ENCODE results near the gene INTS7.
"Not testable (repeated sequence)": the region's sequence is repeated elsewhere in the genome, so short reads cannot be mapped to it uniquely, and the experiment has no call there.

INTS7 gene

DNA sequence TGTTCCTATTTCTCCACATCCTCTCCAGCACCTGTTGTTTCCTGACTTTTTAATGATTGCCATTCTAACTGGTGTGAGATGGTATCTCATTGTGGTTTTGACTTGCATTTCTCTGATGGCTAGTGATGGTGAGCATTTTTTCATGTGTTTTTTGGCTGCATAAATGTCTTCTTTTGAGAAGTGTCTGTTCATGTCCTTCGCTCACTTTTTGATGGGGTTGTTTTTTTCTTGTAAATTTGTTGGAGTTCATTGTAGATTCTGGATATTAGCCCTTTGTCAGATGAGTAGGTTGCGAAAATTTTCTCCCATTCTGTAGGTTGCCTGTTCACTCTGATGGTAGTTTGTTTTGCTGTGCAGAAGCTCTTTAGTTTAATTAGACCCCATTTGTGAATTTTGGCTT lies 81.3 kb downstream of the INTS7 start:
- not testable (repeated sequence) for H3K4me1 ChIP-seq (ENCODE audit: control insufficient read depth, insufficient read depth, low read length, poor library complexity, severe bottlenecking); DNase-seq; H3K9me3 ChIP-seq (ENCODE audit: control insufficient read depth, low read length); H3K36me3 ChIP-seq (ENCODE audit: control insufficient read depth, insufficient read depth, low read length); H3K27me3 ChIP-seq (replicated peaks; ENCODE audit: control insufficient read depth, insufficient read depth, low read length, poor library complexity, severe bottlenecking); H3K27ac ChIP-seq (ENCODE audit: insufficient read depth, low read length, poor library complexity, severe bottlenecking); H3K4me3 ChIP-seq (ENCODE audit: insufficient read depth, low read depth, low read length, poor library complexity, severe bottlenecking)

DNA sequence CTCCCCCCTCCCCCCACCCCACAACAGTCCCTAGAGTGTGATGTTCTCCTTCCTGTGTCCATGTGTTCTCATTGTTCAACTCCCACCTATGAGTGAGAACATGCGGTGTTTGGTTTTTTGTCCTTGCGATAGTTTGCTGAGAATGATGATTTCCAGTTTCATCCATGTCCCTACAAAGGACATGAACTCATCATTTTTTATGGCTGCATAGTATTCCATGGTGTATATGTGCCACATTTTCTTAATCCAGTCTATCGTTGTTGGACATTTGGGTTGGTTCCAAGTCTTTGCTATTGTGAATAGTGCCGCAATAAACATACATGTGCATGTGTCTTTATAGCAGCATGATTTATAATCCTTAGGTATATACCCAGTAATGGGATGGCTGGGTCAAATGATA lies 81.8 kb downstream of the INTS7 start:
- not testable (repeated sequence) for H3K4me1 ChIP-seq (ENCODE audit: control insufficient read depth, insufficient read depth, low read length, poor library complexity, severe bottlenecking); H3K9me3 ChIP-seq (ENCODE audit: control insufficient read depth, low read length); H3K27me3 ChIP-seq (replicated peaks; ENCODE audit: control insufficient read depth, insufficient read depth, low read length, poor library complexity, severe bottlenecking); H3K27ac ChIP-seq (ENCODE audit: insufficient read depth, low read length, poor library complexity, severe bottlenecking); DNase-seq; H3K36me3 ChIP-seq (ENCODE audit: control insufficient read depth, insufficient read depth, low read length); H3K4me3 ChIP-seq (ENCODE audit: insufficient read depth, low read depth, low read length, poor library complexity, severe bottlenecking)

DNA sequence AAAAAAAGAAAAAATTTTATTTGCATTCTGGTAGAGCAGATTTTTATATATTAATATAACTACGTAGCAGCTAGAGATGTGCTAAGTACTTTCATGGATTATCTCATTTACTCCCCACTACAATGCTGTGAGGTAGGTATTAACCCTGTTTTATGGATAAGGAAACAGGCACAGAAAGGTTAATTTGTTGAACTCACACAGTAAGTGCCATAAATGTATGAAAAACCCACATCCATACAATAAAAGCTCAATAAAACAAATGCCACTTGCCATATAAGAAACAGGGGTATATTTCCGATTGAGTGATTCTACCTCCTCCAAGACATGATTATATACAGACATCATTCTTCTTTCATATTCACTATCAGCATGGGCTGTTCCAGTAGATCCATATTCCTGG lies 83.1 kb downstream of the INTS7 start:
- Histone ChIP-seq H3K27me3 (replicated peaks; ENCODE audit: control insufficient read depth, insufficient read depth, low read length, poor library complexity, severe bottlenecking) (no peaks in the 10 kb centered on the region), H3K27ac (ENCODE audit: insufficient read depth, low read length, poor library complexity, severe bottlenecking) (no peak overlapping the region), H3K4me1 (ENCODE audit: control insufficient read depth, insufficient read depth, low read length, poor library complexity, severe bottlenecking) (peaks cover 6% of the 10 kb centered on the region), H3K4me3 (ENCODE audit: insufficient read depth, low read depth, low read length, poor library complexity, severe bottlenecking) (no peak overlapping the region), H3K9me3 (ENCODE audit: control insufficient read depth, low read length) (no peaks in the 10 kb centered on the region), H3K36me3 (ENCODE audit: control insufficient read depth, insufficient read depth, low read length) (no peaks in the 10 kb centered on the region)
- DNase-seq, result no peak

DNA sequence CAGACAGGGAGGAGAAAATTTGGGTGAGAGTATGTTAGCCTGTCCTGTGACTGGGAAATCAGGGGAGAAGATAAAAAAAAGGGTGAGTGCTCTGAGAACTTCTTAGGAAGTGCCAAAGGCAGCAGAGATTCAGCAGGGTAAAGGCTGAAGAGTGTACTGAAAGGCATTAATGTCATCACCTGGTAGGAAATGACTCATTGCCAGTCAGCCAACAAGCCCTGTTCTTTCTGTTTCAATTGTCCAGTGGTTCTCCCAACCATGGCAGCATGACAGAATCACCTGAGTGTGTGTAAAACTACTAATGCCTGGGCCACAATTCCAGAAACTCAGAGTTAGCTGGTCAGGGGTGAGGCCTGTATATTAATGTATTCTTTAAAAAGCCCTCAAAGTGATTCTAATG lies 83.5 kb downstream of the INTS7 start:
- no peaks in the 10 kb centered on the region for H3K36me3 ChIP-seq (ENCODE audit: control insufficient read depth, insufficient read depth, low read length)
- no peaks in the 10 kb centered on the region for H3K27me3 ChIP-seq (replicated peaks; ENCODE audit: control insufficient read depth, insufficient read depth, low read length, poor library complexity, severe bottlenecking)
- no peaks in the 10 kb centered on the region for H3K9me3 ChIP-seq (ENCODE audit: control insufficient read depth, low read length)
- H3K4me3 ChIP-seq (ENCODE audit: insufficient read depth, low read depth, low read length, poor library complexity, severe bottlenecking), result no peak overlapping the region
- no peak overlapping the region for H3K27ac ChIP-seq (ENCODE audit: insufficient read depth, low read length, poor library complexity, severe bottlenecking)
- H3K4me1 ChIP-seq (ENCODE audit: control insufficient read depth, insufficient read depth, low read length, poor library complexity, severe bottlenecking), result peaks cover 6% of the 10 kb centered on the region
- DNase-seq, result no peak

DNA sequence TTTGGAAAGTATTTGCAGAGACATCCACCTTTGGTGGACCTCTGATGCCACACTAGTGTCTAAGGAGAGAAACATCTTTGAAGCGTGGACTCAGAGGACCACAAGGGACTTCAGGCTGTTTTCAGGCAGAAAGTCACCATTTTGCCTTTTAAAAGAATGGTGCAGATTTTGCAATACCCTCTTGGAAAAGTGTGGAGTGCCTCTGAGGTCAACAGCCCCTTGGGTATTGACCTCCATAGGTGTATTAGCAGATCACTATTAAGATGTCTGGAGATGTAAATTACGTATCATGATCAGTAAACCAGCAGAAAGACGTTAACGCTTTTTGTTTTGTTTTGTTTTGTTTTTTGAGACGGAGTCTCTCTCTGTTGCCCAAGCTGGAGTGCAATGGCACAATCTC lies 87.0 kb downstream of the INTS7 start:
- no peak for DNase-seq
- peaks cover 6% of the 10 kb centered on the region for H3K4me1 ChIP-seq (ENCODE audit: control insufficient read depth, insufficient read depth, low read length, poor library complexity, severe bottlenecking)
- H3K27me3 ChIP-seq (replicated peaks; ENCODE audit: control insufficient read depth, insufficient read depth, low read length, poor library complexity, severe bottlenecking), result no peaks in the 10 kb centered on the region
- H3K36me3 ChIP-seq (ENCODE audit: control insufficient read depth, insufficient read depth, low read length), result no peaks in the 10 kb centered on the region
- no peaks in the 10 kb centered on the region for H3K9me3 ChIP-seq (ENCODE audit: control insufficient read depth, low read length)
- H3K4me3 ChIP-seq (ENCODE audit: insufficient read depth, low read depth, low read length, poor library complexity, severe bottlenecking), result no peak overlapping the region
- no peak overlapping the region for H3K27ac ChIP-seq (ENCODE audit: insufficient read depth, low read length, poor library complexity, severe bottlenecking)

DNA sequence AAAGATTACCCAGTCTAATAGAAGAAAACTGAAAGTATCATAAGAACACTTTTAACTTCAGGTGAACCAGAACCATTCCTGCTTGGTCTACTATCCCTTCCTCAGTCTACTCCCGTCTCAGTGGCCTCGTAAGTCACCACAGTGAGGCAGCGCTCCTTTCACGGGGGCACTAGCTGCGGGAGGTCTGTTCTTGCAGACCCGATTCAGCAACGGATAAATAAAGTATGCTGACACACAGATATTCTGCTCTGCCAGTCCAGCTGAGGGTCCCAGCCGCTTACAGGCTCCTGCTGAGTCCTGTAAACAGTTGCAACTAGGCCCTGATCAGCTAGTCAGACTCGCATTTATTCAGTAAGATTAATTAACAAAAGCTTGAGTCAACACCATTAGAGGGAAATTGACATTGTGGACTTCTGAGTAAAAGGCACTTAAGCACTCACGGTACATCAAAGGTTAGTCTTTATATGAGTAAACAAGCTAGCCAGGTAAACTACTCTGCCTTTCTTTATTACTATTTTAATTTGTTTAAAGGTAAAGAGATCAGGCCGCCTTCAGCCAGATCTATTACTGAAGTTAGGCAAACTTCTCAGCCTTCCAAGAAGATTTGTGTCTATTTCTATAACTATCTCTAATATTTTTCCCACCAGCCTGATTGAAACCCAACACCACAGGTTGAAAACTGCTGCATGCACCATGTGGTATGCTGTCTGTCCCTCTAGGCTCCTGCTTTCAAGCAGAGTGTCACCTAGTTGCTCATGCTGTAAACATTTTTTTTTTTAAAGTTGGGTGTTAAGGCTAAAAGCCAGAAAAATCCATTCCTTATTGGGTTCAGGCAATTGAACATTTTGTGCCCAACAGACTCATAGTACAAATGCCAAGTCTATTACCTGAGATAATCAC lies 87.7 kb downstream of the INTS7 start:
- Histone ChIP-seq H3K27ac (ENCODE audit: insufficient read depth, low read length, poor library complexity, severe bottlenecking) (no peak overlapping the region), H3K4me3 (ENCODE audit: insufficient read depth, low read depth, low read length, poor library complexity, severe bottlenecking) (no peak overlapping the region), H3K27me3 (replicated peaks; ENCODE audit: control insufficient read depth, insufficient read depth, low read length, poor library complexity, severe bottlenecking) (no peaks in the 10 kb centered on the region), H3K36me3 (ENCODE audit: control insufficient read depth, insufficient read depth, low read length) (no peaks in the 10 kb centered on the region), H3K4me1 (ENCODE audit: control insufficient read depth, insufficient read depth, low read length, poor library complexity, severe bottlenecking) (peaks cover 6% of the 10 kb centered on the region), H3K9me3 (ENCODE audit: control insufficient read depth, low read length) (no peaks in the 10 kb centered on the region)
- no peak for DNase-seq

DNA sequence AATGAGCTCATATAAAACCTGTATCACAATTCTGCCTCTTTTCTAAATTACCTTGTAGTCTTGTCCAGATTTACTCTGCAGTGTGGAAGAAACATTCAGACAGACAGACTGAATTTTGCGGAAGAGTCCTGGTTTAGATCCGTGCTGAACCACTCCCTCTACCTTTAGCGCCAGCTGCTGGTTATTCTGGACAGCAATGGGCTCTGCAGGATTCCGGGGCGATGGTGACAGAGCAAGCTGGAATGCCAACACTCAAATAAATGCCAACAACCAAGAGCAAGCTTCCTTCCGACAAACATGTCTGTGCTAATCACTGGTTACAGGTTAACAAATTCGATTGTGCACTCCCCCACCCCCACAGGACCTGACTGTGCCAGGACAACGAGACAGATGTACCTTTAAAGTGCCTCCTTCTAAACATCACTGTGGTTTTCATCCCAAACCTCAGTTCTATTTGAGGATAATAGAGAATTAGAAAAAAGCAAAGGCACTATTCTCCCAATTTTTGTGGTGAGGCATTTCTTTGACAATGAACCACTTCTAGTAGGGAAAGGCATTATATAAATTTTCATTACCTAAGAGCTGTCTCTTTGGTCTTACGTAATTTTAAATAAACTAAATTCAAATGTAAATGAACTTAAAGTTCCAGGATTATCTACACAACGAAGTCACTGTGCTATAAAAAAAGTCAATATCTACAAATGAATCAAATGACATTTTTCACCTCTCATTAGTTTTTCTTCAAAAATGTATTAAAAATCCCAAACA lies 90.4 kb downstream of the INTS7 start:
- Histone ChIP-seq H3K27ac (ENCODE audit: insufficient read depth, low read length, poor library complexity, severe bottlenecking) (no peak overlapping the region), H3K4me1 (ENCODE audit: control insufficient read depth, insufficient read depth, low read length, poor library complexity, severe bottlenecking) (peaks cover 5% of the 10 kb centered on the region), H3K27me3 (replicated peaks; ENCODE audit: control insufficient read depth, insufficient read depth, low read length, poor library complexity, severe bottlenecking) (no peaks in the 10 kb centered on the region), H3K9me3 (ENCODE audit: control insufficient read depth, low read length) (no peaks in the 10 kb centered on the region), H3K36me3 (ENCODE audit: control insufficient read depth, insufficient read depth, low read length) (no peaks in the 10 kb centered on the region), H3K4me3 (ENCODE audit: insufficient read depth, low read depth, low read length, poor library complexity, severe bottlenecking) (no peak overlapping the region)
- no peak for DNase-seq

DNA sequence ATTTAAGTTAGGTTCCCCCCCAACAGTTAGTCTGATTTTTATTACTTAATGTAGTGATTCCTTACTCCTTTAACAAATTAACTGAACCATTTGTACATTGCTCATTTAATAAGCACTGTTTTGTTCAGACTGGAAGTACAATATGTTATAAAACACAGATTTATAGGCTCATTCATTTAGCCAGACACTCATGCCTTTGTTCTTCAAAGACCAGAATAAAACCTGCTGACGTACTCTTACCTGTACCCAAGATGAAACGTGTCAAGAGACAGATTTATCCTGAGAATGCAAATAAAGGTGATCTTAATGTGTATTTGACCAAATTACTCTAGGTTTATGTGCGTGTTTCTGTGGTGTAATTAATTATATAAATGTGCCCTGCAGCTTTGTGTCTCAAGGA lies 92.8 kb downstream of the INTS7 start:
- no peaks in the 10 kb centered on the region for H3K9me3 ChIP-seq (ENCODE audit: control insufficient read depth, low read length)
- no peak overlapping the region for H3K4me3 ChIP-seq (ENCODE audit: insufficient read depth, low read depth, low read length, poor library complexity, severe bottlenecking)
- no peaks in the 10 kb centered on the region for H3K4me1 ChIP-seq (ENCODE audit: control insufficient read depth, insufficient read depth, low read length, poor library complexity, severe bottlenecking)
- no peaks in the 10 kb centered on the region for H3K27me3 ChIP-seq (replicated peaks; ENCODE audit: control insufficient read depth, insufficient read depth, low read length, poor library complexity, severe bottlenecking)
- no peak for DNase-seq
- no peak overlapping the region for H3K27ac ChIP-seq (ENCODE audit: insufficient read depth, low read length, poor library complexity, severe bottlenecking)
- H3K36me3 ChIP-seq (ENCODE audit: control insufficient read depth, insufficient read depth, low read length), result no peaks in the 10 kb centered on the region

DNA sequence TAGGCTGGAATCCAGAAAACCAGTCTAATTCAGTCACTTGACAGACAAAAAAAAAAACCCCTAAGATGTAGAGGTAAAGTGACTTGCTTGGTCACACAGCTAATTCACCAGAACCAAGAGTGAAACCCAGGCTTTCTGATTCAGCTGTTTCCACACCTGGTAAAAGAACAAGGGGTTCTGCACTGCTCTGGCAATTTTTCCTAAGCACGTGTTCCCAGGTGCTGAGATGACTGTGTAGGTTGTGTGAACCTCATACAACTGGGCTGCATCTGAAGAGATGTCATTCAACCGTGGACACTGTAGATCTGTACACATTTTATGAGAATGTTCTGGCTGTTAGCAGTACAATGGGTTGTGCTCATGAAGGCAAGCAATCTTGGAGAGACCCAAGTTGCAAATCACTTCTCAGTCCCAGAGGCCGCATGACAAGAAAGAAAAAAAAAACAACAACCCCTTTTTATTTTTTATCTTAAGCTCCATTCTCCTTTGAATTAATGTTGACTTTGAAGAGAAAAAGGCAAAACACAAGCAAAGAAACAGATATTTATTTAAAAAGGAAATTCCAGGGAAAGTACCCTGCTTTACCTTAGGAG lies 95.4 kb downstream of the INTS7 start:
- no peak overlapping the region for H3K4me3 ChIP-seq (ENCODE audit: insufficient read depth, low read depth, low read length, poor library complexity, severe bottlenecking)
- no peaks in the 10 kb centered on the region for H3K27me3 ChIP-seq (replicated peaks; ENCODE audit: control insufficient read depth, insufficient read depth, low read length, poor library complexity, severe bottlenecking)
- H3K4me1 ChIP-seq (ENCODE audit: control insufficient read depth, insufficient read depth, low read length, poor library complexity, severe bottlenecking), result no peaks in the 10 kb centered on the region
- no peak for DNase-seq
- H3K9me3 ChIP-seq (ENCODE audit: control insufficient read depth, low read length), result no peaks in the 10 kb centered on the region
- no peaks in the 10 kb centered on the region for H3K36me3 ChIP-seq (ENCODE audit: control insufficient read depth, insufficient read depth, low read length)
- no peak overlapping the region for H3K27ac ChIP-seq (ENCODE audit: insufficient read depth, low read length, poor library complexity, severe bottlenecking)

DNA sequence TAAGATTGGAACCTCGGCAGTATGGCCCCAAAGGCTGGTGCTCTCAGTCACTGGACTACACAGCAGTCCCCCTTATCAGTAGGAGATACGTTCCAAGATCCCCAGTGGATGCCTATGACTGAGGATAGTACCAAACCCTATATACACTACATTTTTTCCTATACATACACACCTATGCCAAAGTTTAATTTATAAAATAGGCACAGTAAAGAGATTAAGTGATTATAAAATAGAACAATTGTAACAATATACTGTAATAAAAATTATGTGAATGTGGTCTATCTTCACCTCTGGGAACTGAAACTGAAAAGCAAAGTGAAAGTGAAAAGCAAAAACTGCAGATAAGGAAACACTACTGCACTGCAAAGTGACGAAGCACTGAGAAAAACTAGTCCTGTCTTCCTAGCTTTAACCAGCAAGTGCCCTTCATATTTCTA lies 96.8 kb downstream of the INTS7 start:
- no peak for DNase-seq
- no peaks in the 10 kb centered on the region for H3K36me3 ChIP-seq (ENCODE audit: control insufficient read depth, insufficient read depth, low read length)
- no peak overlapping the region for H3K27ac ChIP-seq (ENCODE audit: insufficient read depth, low read length, poor library complexity, severe bottlenecking)
- peak overlapping the region; percentile 35 for H3K4me3 ChIP-seq (ENCODE audit: insufficient read depth, low read depth, low read length, poor library complexity, severe bottlenecking)
- H3K4me1 ChIP-seq (ENCODE audit: control insufficient read depth, insufficient read depth, low read length, poor library complexity, severe bottlenecking), result no peaks in the 10 kb centered on the region
- no peaks in the 10 kb centered on the region for H3K9me3 ChIP-seq (ENCODE audit: control insufficient read depth, low read length)
- no peaks in the 10 kb centered on the region for H3K27me3 ChIP-seq (replicated peaks; ENCODE audit: control insufficient read depth, insufficient read depth, low read length, poor library complexity, severe bottlenecking)

Measured in effector memory CD4-positive, alpha-beta T cell (primary cell).